Measurements from ENCODE around the gene APC2.

Gene APC2

GRCh38 chr19:1481224-1481892 is 31.4 kb downstream of the APC2 start:
- DNase-seq (ENCODE audit: low read depth in 3 of 3): no peak

GRCh38 chr19:1481893-1482360 is 32.0 kb downstream of the APC2 start:
- DNase-seq (ENCODE audit: low read depth in 3 of 3): no peak

GRCh38 chr19:1482361-1483130 is 32.6 kb downstream of the APC2 start:
- no peak for DNase-seq (ENCODE audit: low read depth in 3 of 3)

- no peak for DNase-seq (ENCODE audit: low read depth in 3 of 3)
Measured at GRCh38 chr19:1483131-1483978, 33.4 kb downstream of the APC2 start.

GRCh38 chr19:1483979-1484428 is 34.1 kb downstream of the APC2 start:
- DNase-seq (ENCODE audit: low read depth in 3 of 3): no peak

GRCh38 chr19:1486720-1487575 is 37.0 kb downstream of the APC2 start:
- no peak for DNase-seq (ENCODE audit: low read depth in 3 of 3)

GRCh38 chr19:1487576-1488281 is 37.8 kb downstream of the APC2 start:
- DNase-seq (ENCODE audit: low read depth in 3 of 3): no peak

- DNase-seq (ENCODE audit: low read depth in 3 of 3): no peak
Measured at GRCh38 chr19:1488282-1488601, 38.3 kb downstream of the APC2 start.

GRCh38 chr19:1489463-1490310 is 39.8 kb downstream of the APC2 start:
- no peak for DNase-seq (ENCODE audit: low read depth in 3 of 3)

GRCh38 chr19:1490311-1491113 is 40.6 kb downstream of the APC2 start, which contains the start of gene PCSK4:
TSS of gene PCSK4 (minus strand) at chr19:1490350. CDS start at chr19:1490346, 4 bp downstream.
- DNase-seq (ENCODE audit: low read depth in 3 of 3): peak; percentile 96 to 97 (median 97)

GRCh38 chr19:1491114-1491848 is 41.4 kb downstream of the APC2 start, which contains the start of gene REEP6:
TSS of gene REEP6 (plus strand) at chr19:1491181. CDS start at chr19:1491270, 89 bp downstream.
- DNase-seq (ENCODE audit: low read depth in 3 of 3): no peak

GRCh38 chr19:1491849-1492170 is 41.9 kb downstream of the APC2 start:
- no peak for DNase-seq (ENCODE audit: low read depth in 3 of 3)

- no peak for DNase-seq (ENCODE audit: low read depth in 3 of 3)
Measured at GRCh38 chr19:1492474-1493006, 42.6 kb downstream of the APC2 start.

- DNase-seq (ENCODE audit: low read depth in 3 of 3): no peak
Measured at GRCh38 chr19:1494115-1494815, 44.3 kb downstream of the APC2 start.

GRCh38 chr19:1495051-1495798 is 45.3 kb downstream of the APC2 start:
- no peak for DNase-seq (ENCODE audit: low read depth in 3 of 3)
